ENCODE results near the gene SLC7A11.

SLC7A11 gene

DNA sequence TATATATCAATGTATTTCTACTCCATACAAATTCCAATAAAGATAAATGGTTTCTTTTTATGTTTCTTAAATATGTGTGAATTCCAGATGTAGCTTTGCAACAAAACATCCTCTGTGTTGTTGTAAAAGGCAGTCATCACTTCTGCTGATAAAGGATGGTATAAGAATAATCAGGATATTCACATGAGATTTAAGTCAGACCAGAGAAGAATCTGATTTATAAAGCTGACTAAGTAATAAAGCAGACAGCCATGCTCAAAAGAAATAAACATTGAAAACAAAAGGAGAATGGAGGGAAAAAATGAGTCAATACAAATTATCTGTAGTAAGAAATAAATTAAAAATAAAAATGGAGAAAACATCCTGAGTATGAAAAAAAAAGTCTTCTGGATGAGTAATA lies 27.0 kb upstream of the SLC7A11 start:
- TF ChIP-seq, protein P1, sequence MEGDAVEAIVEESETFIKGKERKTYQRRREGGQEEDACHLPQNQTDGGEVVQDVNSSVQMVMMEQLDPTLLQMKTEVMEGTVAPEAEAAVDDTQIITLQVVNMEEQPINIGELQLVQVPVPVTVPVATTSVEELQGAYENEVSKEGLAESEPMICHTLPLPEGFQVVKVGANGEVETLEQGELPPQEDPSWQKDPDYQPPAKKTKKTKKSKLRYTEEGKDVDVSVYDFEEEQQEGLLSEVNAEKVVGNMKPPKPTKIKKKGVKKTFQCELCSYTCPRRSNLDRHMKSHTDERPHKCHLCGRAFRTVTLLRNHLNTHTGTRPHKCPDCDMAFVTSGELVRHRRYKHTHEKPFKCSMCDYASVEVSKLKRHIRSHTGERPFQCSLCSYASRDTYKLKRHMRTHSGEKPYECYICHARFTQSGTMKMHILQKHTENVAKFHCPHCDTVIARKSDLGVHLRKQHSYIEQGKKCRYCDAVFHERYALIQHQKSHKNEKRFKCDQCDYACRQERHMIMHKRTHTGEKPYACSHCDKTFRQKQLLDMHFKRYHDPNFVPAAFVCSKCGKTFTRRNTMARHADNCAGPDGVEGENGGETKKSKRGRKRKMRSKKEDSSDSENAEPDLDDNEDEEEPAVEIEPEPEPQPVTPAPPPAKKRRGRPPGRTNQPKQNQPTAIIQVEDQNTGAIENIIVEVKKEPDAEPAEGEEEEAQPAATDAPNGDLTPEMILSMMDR (IDR thresholded peaks at IDR 0.05): no peak

DNA sequence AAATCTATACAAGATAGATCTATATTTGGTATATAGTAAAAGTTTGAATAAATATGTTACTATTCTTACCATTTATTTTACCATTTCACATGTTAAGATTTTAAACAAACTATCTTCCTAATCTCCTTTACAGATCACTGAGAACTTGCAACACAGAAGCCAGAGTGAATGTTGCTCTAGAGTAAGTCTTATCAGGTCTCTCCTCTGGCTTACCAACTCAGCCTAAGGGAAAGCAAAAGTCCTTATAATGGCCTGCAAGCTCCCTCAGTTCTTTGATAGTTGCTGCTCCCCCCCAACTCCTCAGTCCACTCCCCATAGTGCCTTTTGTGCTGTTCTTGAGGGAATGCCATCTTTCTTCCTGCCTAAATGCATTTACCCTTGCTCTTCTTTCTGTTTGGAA lies 25.7 kb upstream of the SLC7A11 start:
- TF ChIP-seq, protein P1 (IDR thresholded peaks at IDR 0.05): no peak

DNA sequence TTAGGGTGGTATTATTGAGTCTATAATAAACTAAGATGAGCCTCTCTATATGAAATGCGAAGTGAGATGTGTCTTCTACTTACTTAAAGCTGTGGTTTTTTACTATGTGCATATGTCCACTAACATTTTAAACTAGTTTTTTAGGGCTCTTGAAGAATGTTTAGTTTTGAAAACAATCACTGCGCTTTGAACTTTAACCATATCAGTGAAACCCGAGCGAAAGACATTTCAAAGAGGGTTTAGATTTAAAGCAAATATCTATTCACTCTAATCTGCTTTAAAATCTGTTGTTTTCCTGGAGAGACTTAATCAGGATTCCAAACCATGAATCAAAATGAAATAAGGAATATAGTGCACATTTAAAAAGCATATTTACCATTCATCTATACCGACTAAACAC lies 24.8 kb upstream of the SLC7A11 start:
- TF ChIP-seq, protein P1 (IDR thresholded peaks at IDR 0.05): no peak

DNA sequence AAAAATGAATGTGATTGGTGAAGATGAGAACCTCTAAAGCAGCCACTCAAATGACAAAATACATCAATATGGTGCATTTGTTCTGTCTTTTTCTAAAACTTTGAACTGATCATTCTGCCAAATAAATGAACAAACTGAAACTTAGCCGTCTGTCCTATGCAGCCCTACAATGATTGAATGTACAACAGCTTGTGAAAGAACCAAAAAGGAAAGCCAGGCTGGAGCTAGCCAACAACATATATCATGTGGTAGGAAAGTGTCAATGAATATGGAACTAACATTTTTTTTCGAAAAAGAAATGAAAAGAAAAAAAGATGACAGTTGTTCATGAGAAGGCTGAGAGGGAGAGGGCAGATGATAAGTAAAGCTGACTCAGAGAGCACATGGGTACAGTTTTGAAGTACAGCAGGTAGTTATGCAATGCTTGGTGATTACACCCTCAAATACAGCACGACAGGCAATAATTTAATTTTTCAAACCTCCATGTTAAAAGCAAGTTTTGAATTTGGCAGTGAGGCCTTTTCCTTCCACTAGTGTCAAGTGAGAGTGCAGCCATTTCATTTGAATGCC lies 21.2 kb upstream of the SLC7A11 start:
- TF ChIP-seq, protein P1 (IDR thresholded peaks at IDR 0.05): no peak

DNA sequence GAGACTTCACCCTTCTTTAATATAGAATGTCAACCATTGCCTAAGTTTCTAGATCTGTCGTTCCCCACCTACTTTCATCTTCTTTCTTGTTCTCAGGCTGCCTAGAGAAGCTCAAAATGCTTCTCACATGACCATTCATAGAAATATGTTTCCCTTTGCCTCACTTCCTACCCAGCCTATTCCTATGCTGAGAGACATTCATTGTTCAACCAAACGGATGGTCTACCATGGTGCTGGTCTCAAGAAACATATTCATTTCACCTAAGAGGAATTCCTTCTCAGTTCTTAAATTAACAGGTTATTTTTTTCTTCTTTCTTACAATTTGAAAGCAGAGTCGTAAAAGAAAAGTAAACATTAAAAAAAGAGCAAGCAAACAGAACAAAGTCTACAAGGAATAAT lies 20.3 kb upstream of the SLC7A11 start:
- TF ChIP-seq, protein P1 (IDR thresholded peaks at IDR 0.05): no peak

DNA sequence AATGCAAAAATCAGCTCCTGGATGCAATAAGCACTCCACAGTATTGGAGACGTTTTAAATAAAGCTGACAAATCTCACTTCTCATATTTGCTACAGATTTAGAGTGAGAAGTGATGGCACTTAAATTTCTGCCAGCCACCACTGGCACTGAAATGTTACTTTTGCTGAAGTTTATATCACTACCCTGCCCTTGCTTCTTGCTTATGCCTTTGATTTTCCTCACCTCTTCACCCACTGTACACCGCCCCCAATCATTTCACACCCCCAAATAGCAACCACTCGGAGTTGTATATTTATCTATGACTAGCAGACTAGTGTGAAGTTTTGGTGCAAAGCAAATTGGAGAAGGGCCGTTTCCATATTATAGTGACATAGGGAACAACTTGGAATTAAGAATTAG lies 19.9 kb upstream of the SLC7A11 start:
- TF ChIP-seq, protein P1 (IDR thresholded peaks at IDR 0.05): no peak

DNA sequence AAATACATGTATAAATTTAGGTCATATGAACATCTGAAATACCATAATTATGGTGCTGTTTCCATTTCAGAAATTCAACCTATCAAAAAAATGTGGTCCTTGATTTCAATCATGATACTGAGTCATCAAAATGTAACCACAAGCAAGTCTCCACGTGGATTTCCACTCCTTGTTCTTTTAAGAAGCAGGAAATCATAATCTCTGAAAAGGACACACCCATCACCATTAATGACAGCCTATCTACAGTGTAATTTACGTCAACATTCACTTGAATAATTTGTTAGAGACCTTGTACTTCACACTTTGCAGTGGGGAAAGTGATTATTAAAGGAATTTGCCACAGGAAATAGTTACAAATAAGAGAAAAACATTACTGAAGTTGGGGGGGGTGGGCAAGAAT lies 17.7 kb upstream of the SLC7A11 start:
- TF ChIP-seq, protein P1 (IDR thresholded peaks at IDR 0.05): no peak

DNA sequence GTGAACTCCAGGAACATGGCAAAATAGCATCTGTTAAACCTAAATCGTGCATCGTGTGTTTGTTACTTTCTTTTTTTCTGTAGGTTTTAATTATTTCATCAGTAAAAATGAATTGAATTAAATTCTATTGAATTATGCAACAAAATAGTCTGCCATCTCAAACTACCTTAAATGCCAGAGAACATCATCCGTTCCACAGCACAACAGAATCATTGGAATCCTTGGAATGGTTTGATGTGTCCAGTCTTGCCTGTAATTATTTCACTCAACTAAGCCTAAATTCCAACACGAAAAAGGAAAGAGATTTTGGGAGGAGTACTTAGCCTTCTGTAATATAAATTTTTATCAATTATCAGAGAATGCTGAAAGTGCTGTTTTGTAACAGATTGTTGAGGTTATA lies 17.1 kb upstream of the SLC7A11 start:
- TF ChIP-seq, protein P1 (IDR thresholded peaks at IDR 0.05): no peak

Data from LNCAP (cell line).